ENCODE data around the gene PPFIBP1. TPM values are rescaled to one million over a fixed set of nuclear protein-coding genes. Genes with fewer than 3 reads are reported as not detected.

PPFIBP1 gene
- total and polyA plus RNA-seq, 2 of the 8 experiments (the other 6 are each of a cell fraction or from before 2014, with no cell fraction given) = 7.7 to 31.3 TPM

DNA sequence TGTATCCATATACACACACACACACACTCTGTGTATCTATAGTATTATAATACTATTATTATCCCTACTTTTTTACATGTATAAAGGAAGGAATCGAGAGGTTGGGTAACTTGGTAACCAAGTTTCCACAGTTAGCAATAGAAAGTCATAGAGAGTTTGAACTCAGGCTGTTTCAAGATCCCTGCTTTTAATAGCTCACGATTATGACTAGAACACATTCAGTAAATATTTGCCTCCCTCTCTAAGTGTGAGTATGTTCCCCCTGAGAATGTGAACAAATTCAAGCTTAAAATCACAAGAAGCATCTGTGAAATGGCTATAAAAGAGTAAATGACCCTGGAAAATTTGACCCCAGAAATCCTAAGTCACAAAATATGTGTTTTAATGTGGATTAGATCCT, 161.3 kb downstream of the PPFIBP1 start:
- Histone ChIP-seq H3K4me1 (replicated peaks in 1 of 4; ENCODE audit: control insufficient read depth in 3 of 4, insufficient read depth in 4 of 4, low read length in 3 of 4) (no peaks in the 10 kb centered on the region), H2BK12ac (ENCODE audit: low read depth, low read length) (no peak overlapping the region), H3K23ac (ENCODE audit: insufficient read length) (no peak overlapping the region), H2BK20ac (ENCODE audit: low read length) (no peak overlapping the region), H3K79me1 (ENCODE audit: low read depth, low read length) (no peaks in the 10 kb centered on the region), H4K91ac (replicated peaks; ENCODE audit: insufficient read length, low read length) (no peak overlapping the region), H4K5ac (ENCODE audit: insufficient read length, low read depth, low read length) (no peak overlapping the region), H4K20me1 (replicated peaks in 1 of 2; ENCODE audit: control insufficient read depth in 1 of 2, insufficient read depth in 2 of 2, low read length in 2 of 2) (peaks cover 0 to 2% of the 10 kb centered on the region in 2 experiments), H2BK15ac (ENCODE audit: low read length) (no peak overlapping the region), H2BK120ac (replicated peaks; ENCODE audit: low read depth, low read length) (no peak overlapping the region), H3K4me2 (ENCODE audit: insufficient read depth in 1 of 2, low read depth in 2 of 2, low read length in 2 of 2) (no peak overlapping the region), H3K79me2 (ENCODE audit: control insufficient read depth in 1 of 2, insufficient read depth in 2 of 2, low read length in 2 of 2) (no peaks in the 10 kb centered on the region), H3K56ac (replicated peaks; ENCODE audit: insufficient read length, low read depth, low read length) (no peak overlapping the region), H3K4me3 (ENCODE audit: extremely low read depth in 1 of 4, insufficient read depth in 2 of 4, low read depth in 3 of 4, low read length in 4 of 4) (no peak overlapping the region), H2BK5ac (ENCODE audit: low read depth, low read length) (no peak overlapping the region), H3K4ac (replicated peaks; ENCODE audit: insufficient read length, low read depth, low read length) (no peak overlapping the region), H3K23me2 (ENCODE audit: low read depth, low read length) (no peaks in the 10 kb centered on the region), H3K27me3 (replicated peaks in 1 of 4; ENCODE audit: control insufficient read depth in 3 of 4, extremely low read depth in 1 of 4, insufficient read depth in 3 of 4, low read length in 3 of 4) (no peaks in the 10 kb centered on the region), H3K27ac (ENCODE audit: low read depth, low read length) (no peak overlapping the region), H2AK5ac (ENCODE audit: low read depth, low read length) (no peak overlapping the region), H2AFZ (ENCODE audit: low read length) (no peak overlapping the region), H3K18ac (ENCODE audit: extremely low read depth, low read length) (no peak overlapping the region), H3K36me3 (ENCODE audit: control insufficient read depth in 2 of 4, insufficient read depth in 4 of 4, low read length in 3 of 4) (peaks cover 0 to 6% (median 2%) of the 10 kb centered on the region in 4 experiments; a peak in 3 of 8 replicates), H3K9ac (replicated peaks in 1 of 4; ENCODE audit: extremely low read depth in 1 of 4, low read depth in 3 of 4, low read length in 3 of 4) (no peak overlapping the region), H3K14ac (ENCODE audit: insufficient read length) (no peak overlapping the region), H4K8ac (ENCODE audit: extremely low read depth, insufficient read depth, low read length) (no peak overlapping the region), H3K9me3 (ENCODE audit: insufficient read depth in 2 of 2, low read depth in 1 of 2, low read length in 1 of 2) (no peaks in the 10 kb centered on the region)
- ChIA-PET CTCF (ENCODE audit: partially characterized antibody) (interaction anchor here (0.6 to 1.9 kb wide), 2 partner anchors 18 to 630 kb away, joined by 3 to 7 read pairs; no protein-coding TSS in a partner anchor), POLR2A (ENCODE audit: partially characterized antibody) (no interaction called here)
- 87% methylated on average over 2 of the region's 2 CpGs; no CpG with 5 or more reads in 1 of the 2 experiments for WGBS, 2 experiments (ENCODE audit: extremely low coverage in 1 of 2, insufficient coverage in 1 of 2, insufficient read length in 1 of 2, insufficient replicate concordance in 2 of 2, low coverage in 1 of 2, low lambda C conversion rate in 2 of 2, missing lambda C conversion rate in 1 of 2)
- FAIRE-seq (no peak), DNase-seq (ENCODE audit: low read depth in 1 of 2, low spot score in 2 of 2) (no peak)
- TF ChIP-seq SIX5 (IDR thresholded peaks at IDR 0.05; ENCODE audit: low read depth, low read length) (no peak), SIN3A (conservative IDR thresholded peaks at IDR 0.05 in 1 of 2, IDR thresholded peaks at IDR 0.05 in 1 of 2; ENCODE audit: low read depth in 1 of 2, low read length in 2 of 2) (no peak), SAP30 (IDR thresholded peaks at IDR 0.05; ENCODE audit: insufficient read depth, insufficient replicate concordance, low read length) (no peak), NRF1 (IDR thresholded peaks at IDR 0.05; ENCODE audit: low read depth, low read length) (no peak), NANOG (IDR thresholded peaks at IDR 0.05; ENCODE audit: insufficient read depth, low read depth, low read length, poor library complexity, severe bottlenecking) (no peak), TCF12 (IDR thresholded peaks at IDR 0.05; ENCODE audit: low read depth, low read length) (no peak), EP300 (IDR thresholded peaks at IDR 0.05; ENCODE audit: borderline replicate concordance in 1 of 2, low read depth in 2 of 2, low read length in 2 of 2) (no peak), EGR1 (IDR thresholded peaks at IDR 0.05; ENCODE audit: borderline replicate concordance, low read depth, low read length) (no peak), RBBP5 (IDR thresholded peaks at IDR 0.05; ENCODE audit: borderline replicate concordance, low read depth, low read length) (no peak)

Data from H1 (cell line).